Left ventricle myocardium superior (tissue), 1 donor: ENCODE data around the gene SEMA6A. TPM values are rescaled to one million over a fixed set of nuclear protein-coding genes. Genes with fewer than 3 reads are reported as not detected.

ENCODE experiments used
- ATAC-seq: fragments of 200-7000 bp; cut with Tn5 transposase; one replicate; pipeline ENCODE4 v1.9.1; 2020; ENCODE audit warnings: mild to moderate bottlenecking, moderate library complexity
- DNase-seq: peaks from one replicate; pipeline ENCODE4 v3.0.0-alpha.2; 2020
- intact Hi-C: fragments of 100-400 bp; cut with micrococcal nuclease; formaldehyde crosslinking; loops from one replicate; pipeline ENCODE4 v1.11.0; 2022
- long read RNA-seq: library from polyadenylated mRNA; unstranded; transcript quantifications from one replicate; pipeline ENCODE4 v2.0.0, GENCODE V29; 2021
- total RNA-seq: library from RNA; stranded (reverse); fragmentation: NEBNext Ultra II Directional; extraction: Animal tissue kit (Norgen Biotek cat#: 25700); gene quantifications from one replicate; pipeline ENCODE4 v1.2.1, GENCODE V29; 2021
- donor health status: DM: no; HTN: yes; CAD: no; lungs with severe emphysema.

SEMA6A gene, protein sequence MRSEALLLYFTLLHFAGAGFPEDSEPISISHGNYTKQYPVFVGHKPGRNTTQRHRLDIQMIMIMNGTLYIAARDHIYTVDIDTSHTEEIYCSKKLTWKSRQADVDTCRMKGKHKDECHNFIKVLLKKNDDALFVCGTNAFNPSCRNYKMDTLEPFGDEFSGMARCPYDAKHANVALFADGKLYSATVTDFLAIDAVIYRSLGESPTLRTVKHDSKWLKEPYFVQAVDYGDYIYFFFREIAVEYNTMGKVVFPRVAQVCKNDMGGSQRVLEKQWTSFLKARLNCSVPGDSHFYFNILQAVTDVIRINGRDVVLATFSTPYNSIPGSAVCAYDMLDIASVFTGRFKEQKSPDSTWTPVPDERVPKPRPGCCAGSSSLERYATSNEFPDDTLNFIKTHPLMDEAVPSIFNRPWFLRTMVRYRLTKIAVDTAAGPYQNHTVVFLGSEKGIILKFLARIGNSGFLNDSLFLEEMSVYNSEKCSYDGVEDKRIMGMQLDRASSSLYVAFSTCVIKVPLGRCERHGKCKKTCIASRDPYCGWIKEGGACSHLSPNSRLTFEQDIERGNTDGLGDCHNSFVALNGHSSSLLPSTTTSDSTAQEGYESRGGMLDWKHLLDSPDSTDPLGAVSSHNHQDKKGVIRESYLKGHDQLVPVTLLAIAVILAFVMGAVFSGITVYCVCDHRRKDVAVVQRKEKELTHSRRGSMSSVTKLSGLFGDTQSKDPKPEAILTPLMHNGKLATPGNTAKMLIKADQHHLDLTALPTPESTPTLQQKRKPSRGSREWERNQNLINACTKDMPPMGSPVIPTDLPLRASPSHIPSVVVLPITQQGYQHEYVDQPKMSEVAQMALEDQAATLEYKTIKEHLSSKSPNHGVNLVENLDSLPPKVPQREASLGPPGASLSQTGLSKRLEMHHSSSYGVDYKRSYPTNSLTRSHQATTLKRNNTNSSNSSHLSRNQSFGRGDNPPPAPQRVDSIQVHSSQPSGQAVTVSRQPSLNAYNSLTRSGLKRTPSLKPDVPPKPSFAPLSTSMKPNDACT
- total RNA-seq = 6.4 TPM
- long read RNA-seq, partial matches to known transcripts = 1 of 3 reads
- long read RNA-seq, other reads (novel, unspliced or antisense) = 2 of 3 reads

DNA sequence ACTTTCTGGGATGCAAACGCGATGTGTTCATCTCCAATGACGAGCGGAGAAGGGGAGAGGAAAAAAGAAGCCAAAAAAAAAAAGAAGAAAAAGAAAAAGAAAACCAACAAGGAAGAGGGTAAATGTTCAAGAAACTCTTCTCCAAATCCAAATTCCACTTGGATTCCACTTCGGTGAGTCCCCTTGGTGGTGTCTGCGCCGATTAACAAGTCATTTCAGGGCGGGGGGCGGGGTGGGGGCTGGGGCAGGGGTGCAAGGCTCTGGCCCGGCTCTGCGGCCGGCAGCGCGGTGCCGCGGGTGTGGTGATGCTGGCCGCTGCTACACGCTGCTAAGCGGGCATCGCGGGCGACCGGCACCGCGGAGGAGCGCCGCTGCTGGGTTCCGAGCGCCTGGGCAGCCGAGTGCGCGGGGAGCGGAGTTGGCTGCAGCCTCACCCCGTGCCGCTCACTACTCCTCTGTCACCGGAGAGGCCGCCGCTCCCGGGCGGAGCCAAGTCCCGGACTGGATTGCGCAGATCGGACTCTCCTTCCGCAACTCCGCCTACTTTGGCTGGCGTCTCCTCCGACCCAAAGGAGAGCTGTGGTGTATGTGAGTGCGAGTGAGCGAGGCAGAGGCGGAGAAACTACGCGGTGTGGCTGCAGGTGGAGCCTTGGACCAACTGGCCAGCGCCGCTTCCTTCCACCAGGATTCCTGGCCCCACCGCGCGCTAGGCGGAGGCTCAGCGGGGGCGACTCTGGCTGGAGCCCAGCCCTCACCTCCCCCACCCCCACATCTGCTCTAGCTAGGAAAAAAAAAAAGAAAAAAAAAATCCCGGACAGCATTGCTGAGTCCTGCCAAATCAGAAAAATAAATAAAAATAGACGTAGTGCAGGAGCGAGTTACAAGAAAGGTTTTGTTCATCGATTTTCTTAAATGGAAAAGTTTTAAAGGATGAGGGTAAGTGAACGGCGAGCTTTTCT lies at the start of gene SEMA6A:
SEMA6A (minus strand) TSS at position 457 of the 959 bp plus-strand sequence. CDS start 69,879 bp downstream, outside the sequence.
- peak; percentile 94 for DNase-seq
- ATAC-seq = peak; percentile 93
- intact Hi-C loops = no loop called here

- intact Hi-C loops = no loop called here
- no peak for DNase-seq
- ATAC-seq = no peak
Observed at GRCh38 chr5:116622375-116623050, 47.9 kb upstream of the SEMA6A start.

DNA sequence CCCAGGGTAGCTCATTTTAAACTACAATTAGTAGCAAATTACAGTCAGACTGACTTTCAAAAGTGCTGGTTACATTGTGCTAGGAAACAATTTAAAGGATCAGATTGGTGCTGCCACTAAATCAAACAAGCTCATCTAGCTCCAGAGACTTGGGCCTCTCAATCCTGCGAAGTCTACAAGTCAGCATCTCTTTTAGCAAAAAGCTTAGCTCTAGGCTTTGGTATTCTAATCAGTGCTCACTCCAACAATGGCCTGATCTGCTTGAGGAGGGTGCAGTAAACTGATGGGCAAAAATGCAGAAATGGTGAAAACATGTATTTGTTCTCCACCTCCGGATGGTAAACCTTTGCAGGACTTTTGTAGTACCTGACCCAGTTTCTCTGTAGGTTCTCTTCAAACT lies 47.0 kb upstream of the SEMA6A start:
- intact Hi-C loops = no loop called here
- ATAC-seq (no peak), DNase-seq (no peak)

DNA sequence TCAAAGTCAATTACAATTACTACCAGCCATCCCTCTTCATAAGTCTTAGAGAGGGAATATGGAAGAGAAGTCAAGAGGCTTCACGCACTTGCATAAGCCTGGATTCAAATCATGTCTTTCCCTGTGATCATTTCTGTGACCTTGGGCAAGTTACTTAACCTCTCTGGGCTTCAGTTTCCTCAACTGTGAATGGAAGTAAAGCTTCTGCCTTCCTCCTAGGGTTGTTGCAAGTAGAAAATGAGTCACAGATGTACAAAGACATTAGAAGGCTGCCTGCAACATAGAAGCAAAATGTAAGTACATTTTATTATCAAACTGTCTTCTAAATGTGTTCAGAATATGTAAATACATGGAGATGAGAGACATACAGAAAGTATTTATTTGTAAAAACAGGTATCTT lies 42.3 kb upstream of the SEMA6A start:
- ATAC-seq = no peak
- DNase-seq = no peak
- intact Hi-C loops = no loop called here

- DNase-seq = no peak
- no peak for ATAC-seq
- intact Hi-C loops = no loop called here
Observed at GRCh38 chr5:116614603-116614920, 39.9 kb upstream of the SEMA6A start.

DNA sequence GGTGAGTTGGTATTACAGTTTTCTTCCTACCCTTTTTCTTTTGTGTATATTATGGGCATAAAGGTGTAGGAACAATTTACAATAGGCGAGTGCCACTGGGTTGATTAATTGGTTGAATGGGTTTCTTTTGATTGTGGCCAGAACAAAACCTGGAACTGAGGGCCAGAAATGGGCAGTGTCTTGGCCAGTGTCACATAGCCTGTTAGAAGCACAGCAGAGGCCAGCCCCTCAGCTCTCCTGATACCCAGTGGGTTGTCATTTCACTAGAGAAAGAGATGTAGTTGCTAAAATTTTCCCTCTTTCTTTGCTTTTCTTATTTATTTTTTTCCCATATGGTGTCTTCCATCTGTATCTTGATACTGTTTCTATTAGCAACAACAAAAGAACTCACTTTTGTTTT lies 38.8 kb upstream of the SEMA6A start:
- DNase-seq (no peak), ATAC-seq (no peak)
- intact Hi-C loops = no loop called here

- intact Hi-C loops = no loop called here
- DNase-seq (no peak), ATAC-seq (no peak)
Observed at GRCh38 chr5:116612431-116612830, 37.8 kb upstream of the SEMA6A start.

DNA sequence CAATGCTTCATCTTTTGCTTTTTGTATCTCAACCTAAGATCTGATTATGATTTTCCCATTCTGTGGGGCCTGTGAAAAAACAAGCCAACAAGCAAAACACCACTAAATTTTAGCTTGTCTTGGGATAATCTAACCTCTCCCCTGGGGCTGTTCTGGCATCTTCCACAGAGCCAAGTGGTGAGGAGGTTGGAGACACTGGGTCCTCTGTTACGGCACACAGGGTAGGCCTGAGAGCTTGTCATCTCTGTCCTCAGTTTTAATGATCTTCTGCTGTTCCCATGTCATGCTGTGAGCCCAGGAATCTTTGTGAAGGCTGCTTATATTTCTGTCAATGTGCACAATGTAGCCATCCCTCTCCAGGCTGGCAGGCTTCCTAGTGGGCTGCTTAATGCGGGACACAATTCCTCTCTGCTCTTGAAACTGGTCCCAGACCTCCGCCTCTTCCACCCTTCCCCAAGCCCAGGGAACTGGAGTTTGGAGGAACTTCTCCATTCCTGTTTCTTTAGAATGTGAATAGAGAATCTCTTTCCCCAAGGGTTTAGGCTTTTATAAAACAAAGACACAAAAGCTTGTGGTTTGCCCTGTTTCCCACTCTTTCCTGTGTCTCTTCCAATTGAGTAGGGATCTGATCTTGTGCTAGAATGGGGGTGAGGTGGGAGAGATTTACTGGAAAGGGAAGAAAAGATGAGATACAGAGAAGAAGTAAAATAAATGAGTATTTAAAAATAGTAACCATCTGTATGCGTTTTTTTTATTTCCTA lies 30.9 kb upstream of the SEMA6A start:
- no peak for ATAC-seq
- intact Hi-C loops = no loop called here
- DNase-seq = no peak

DNA sequence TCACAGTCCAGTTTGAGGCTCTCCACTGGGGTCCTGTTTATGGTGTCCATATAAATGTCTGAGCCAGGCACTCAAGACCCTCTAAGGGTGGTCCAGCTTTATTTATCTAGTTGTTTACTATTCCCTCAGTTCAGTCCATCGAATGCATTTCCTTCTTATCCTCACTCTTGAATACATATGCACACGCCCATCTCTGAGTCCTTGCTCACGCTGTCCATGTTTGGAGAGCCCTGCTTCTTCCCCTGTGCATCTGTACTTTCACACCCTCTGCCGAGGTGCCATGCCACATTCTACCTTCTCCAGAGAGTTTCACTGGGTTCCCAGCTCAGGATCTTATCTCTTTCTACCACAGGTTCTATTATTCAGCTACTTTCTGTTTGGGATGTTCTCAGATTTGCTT lies 30.2 kb upstream of the SEMA6A start:
- ATAC-seq (no peak), DNase-seq (no peak)
- intact Hi-C loops = no loop called here

GRCh38 chr5:116600876-116601275 lies 26.3 kb upstream of the SEMA6A start:
- ATAC-seq (no peak), DNase-seq (no peak)
- intact Hi-C loops = no loop called here

GRCh38 chr5:116598911-116599310 lies 24.3 kb upstream of the SEMA6A start:
- no peak for DNase-seq
- no peak for ATAC-seq
- intact Hi-C loops = no loop called here

- intact Hi-C loops = no loop called here
- no peak for ATAC-seq
Observed at GRCh38 chr5:116595498-116595897, 20.9 kb upstream of the SEMA6A start.

DNA sequence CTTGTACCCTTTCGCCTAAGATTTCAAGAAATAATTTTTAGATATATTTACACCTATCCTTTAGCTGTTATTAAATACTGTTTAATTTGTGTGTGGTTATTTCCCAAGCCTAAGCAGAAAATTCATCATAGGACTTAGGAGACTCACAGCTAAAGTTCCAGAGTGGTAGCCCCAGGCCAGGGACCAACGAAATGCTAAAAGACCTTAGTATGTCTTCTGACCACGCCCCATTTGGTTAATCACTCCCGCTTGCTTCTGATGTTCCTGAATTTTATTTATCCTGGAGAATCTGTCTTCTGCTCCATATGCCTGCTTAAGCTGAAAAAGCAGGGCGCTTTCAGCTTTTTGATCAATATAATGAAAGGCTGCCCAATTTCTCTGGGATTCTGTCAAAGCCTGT lies 18.7 kb upstream of the SEMA6A start:
- intact Hi-C loops = no loop called here
- DNase-seq (no peak), ATAC-seq (no peak)

More at GRCh38 chr5:116595498-116595897, 20.9 kb upstream of the SEMA6A start:
- DNase-seq = no peak

DNA sequence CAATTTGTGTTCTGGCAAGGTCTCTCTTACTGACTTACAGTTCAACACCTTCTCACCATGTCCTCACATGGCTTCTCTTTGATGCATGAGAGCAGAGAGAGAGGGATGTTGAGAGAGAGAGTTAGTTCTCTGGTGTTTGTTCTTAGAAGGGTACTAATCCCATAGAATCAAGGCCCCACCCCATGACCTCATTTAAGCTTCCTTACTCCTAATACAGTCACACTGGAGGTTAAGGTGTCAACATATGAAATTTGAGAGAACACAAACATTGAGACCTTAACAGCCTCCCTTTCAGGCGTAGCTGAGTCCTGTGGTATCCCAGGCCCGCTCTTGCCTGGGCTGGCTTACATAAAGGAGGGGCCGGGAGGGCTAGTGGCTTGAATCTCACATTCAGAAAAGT lies 10.6 kb upstream of the SEMA6A start:
- intact Hi-C loops = no loop called here
- ATAC-seq (no peak), DNase-seq (no peak)

DNA sequence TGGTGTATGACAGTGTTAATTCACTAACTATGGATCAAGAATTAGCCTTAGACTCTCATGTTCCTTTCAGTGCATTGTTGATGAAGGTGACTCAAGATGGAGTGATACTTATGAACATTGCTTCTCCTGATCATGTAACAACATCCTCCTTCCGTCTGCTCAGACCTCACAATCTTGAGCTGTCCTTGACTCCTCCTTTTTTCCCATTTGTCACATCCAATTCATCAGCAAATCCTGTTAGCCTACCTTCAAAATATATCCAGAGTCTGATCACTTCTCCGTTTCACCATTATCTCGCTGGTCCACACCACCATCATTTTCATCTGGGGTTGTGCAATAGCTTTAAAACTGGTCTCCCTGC lies 9.2 kb upstream of the SEMA6A start:
- ATAC-seq = no peak
- intact Hi-C loops = loop anchor here (5.0 kb wide), 1 partner anchor 363 kb away; no protein-coding TSS in a partner anchor
- no peak for DNase-seq

GRCh38 chr5:116583085-116583861 lies 8.7 kb upstream of the SEMA6A start:
- intact Hi-C loops = loop anchor here (5.0 kb wide), 1 partner anchor 364 kb away; no protein-coding TSS in a partner anchor
- DNase-seq (no peak), ATAC-seq (no peak)

DNA sequence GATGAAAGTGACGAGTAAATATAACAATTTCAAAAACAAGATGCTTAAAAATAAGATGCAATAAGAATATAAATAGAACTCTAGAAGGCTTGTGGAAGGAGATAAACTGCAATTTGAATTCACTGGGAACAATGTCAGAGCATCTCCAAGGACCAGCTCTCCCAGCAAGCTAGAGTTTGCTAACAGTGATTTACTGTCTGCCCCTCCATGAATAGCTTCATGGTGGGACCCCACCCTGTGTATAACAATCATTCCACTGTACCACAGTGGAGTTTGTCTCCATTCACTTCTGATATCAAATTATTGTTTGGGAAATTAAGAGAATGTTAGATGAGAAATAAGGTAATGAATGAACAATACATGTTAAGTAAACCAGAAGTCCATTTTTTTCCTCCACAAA lies 7.3 kb upstream of the SEMA6A start:
- no peak for ATAC-seq
- intact Hi-C loops = loop anchor here (5.0 kb wide), 1 partner anchor 365 kb away; no protein-coding TSS in a partner anchor
- DNase-seq = no peak
